Islet precursor cell (in vitro differentiated cells): ENCODE results near the gene COL13A1.
A peak's percentile ranks its signal among the peaks of the same experiment; 100 is the strongest.

ENCODE experiments used
- DNase-seq: peaks from one replicate; pipeline ENCODE4 v3.0.0-alpha.2; 2018

Gene COL13A1

GRCh38 chr10:69913606-69914382 lies 112.1 kb downstream of the COL13A1 start:
- DNase-seq, result no peak

- peak; percentile 77 for DNase-seq
These were observed 112.9 kb downstream of the COL13A1 start for GRCh38 chr10:69914398-69915214.

- DNase-seq, result no peak
These were observed 113.5 kb downstream of the COL13A1 start for GRCh38 chr10:69915215-69915560.

DNA sequence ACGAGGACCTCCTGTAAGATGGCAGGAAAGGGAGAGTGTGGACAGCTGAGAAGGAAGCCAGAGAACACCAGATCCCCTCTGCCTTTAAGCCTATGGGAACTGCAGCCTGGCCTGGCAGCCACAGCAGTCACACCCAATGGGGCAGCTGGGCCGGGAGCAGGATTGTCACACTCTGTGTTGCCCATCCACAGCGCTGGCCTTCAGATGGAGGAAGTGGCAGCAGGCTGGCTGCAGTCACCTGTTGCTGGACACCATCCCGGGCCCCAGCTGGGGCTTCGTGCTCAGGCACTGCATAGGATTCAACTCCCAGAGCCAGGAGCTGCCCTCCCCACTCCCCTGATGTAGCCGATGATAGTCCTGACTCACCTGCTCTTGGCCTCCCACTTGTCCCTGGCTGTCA lies 114.4 kb downstream of the COL13A1 start:
- DNase-seq, result no peak

- DNase-seq, result no peak
These were observed 116.3 kb downstream of the COL13A1 start for GRCh38 chr10:69918036-69918435.

GRCh38 chr10:69919250-69919649 lies 117.5 kb downstream of the COL13A1 start:
- no peak for DNase-seq

DNA sequence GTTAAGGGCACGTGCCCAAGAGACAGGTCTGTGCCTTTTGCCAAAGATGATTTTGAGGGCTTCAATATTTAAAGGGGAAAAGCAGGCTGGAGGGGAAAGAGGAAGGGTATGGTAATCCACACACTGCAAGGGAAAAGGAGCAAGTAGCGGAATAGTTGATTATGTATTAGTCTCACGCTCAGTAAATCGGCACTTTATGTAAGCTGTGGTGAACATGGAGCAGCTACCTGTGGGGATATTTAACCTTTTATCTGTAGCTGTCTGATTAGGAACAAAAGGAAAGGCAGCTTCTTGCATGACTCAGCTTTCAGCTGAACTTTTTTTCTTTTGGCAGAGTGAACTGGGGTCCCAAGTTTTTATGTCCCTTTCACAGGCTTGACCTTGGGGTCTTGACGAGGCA lies 123.4 kb downstream of the COL13A1 start:
- DNase-seq, result no peak

DNA sequence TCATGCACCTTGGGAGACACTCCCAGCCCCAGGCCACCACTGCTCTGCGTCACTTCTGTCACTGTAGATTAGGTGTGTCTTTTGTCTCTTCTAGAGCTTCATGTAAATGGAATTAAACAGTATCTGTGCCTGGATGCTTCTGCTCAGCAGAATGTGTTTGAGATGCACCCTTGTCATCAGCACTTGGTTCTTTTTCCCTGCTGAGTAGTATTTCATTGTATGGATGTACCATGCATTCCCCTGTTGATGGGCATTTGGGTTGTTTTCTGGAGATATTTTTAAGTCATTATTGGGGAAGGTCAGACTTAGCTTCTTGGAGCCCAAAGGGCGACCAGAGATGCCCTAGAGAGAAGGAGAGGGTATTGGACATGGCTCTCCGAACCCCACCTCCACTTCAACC lies 126.6 kb downstream of the COL13A1 start:
- no peak for DNase-seq

DNA sequence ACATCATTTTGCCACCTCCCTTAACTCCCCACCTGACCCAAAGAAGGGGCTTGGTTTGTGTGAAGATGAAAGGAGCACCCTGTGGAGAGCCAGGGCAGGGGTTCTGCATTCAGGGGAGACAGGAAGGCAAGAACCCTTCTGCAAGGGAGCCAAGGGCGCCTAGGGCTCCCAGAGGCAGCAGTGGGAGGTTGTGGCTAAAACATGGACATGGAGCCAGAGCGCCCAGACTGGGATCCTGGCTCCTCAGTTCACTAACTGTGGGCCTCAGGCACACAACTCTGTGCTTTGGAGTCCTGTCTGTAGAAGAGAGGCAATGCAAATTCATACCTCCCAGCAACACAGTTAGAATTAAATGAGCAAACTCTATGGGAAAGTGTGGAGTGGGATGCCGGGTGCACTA lies 127.9 kb downstream of the COL13A1 start:
- no peak for DNase-seq

- DNase-seq, result no peak
These were observed 133.1 kb downstream of the COL13A1 start for GRCh38 chr10:69934768-69935167.

DNA sequence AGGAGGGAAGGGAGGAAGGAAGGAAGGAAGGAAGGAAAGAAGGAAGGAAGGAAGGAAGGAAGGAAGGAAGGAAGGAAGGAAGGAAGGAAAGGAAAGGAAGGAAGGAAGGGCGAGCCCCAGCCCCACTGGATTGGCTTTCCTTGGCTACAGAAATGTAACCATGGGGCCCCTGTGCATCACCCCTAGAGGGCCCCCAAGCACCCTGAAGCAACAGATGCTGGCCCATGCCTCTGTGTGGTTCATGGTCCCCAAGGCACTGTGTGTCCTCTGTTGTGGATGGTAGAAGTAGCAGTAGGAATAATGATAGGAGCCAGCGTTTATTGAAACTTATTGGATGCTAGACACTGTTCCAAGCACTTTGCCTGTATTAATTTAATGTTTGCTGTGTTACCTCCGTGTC lies 134.4 kb downstream of the COL13A1 start:
- no peak for DNase-seq

DNA sequence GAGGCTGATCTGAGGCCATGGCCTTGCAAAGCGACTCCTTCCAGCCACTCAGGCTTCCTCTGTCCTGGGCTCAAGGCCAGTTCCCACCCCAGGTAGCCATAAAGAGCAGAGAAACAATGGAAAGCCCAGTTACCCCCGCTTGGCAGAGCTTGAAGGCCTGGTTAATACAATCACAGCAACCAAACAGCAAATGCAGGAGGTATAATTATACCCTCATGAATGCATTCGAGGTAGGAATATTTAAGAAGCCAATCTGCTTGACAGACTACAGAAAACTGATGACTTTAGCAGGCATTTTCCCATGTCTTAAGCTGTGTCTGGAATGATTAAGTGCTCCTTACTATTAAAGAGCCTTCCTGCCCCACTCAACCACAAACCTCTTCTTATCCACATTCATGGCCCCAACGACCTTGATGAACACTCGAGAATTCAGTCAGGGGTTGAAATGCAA lies 136.9 kb downstream of the COL13A1 start:
- no peak for DNase-seq

DNA sequence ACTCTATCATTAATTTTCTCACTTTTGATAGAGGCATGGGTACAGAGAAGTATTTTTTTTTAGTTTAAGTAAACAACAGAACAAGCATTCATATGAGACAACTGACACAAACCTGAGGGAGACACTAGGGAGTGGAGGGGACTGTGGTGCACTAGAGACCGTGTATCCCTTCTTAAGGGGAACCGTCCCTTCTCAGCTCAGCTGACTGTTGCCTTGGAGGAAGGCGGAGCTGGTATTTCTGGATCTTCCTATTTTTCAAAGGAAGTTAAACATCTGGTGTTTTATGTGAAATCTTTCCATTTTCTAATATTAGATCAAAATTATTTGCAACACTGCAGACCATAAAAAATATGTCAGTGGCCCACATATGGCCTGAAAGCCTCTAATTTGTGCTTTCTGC lies 137.4 kb downstream of the COL13A1 start:
- DNase-seq, result no peak

- no peak for DNase-seq
These were observed 137.8 kb downstream of the COL13A1 start for GRCh38 chr10:69939481-69939880.

DNA sequence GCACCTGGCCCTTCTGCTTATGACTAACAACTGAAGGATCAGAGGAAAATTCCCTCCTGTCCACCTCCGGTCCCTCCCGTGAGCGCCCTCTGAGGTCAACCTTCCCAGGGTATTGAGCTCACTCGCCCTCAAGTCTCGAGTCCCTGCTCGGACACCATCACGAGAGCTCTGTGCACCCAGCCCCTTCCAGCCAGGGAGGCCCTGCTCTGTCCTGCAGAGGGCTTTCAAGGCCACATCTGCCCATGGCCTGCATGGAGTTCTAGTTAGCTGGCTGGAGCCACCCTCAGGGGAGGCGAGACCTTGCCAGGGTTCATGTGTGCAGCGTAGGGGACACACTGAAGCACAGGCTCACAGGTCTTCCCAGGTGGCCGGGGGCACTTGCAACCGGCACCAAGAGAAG lies 140.0 kb downstream of the COL13A1 start:
- DNase-seq, result no peak

DNA sequence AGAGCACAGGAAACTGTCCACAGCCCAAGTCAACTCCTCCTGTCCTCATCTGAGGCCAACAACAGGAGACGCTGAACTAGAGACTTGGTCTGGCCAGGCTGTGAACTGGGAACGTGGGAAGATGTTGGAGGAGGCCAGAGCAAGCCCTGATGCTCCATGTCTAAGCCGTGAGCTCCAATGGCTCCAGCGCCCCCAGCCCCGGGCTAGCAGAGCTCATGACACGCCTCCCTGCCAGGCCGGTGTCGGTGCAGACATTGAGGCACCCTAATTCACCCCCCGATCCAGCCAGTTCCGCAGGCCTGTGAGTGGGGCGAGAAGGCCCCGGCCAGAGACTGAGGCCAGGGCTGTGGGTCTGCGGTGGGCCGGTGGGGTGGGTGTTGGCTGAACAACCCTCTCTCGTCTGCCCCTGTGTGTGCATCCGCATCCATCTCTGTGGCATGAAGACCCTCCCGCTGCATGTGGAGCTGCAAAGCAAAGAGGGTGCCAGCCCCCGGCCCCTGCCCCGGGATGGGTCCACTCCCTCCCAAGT lies 141.7 kb downstream of the COL13A1 start:
- DNase-seq, result no peak

DNA sequence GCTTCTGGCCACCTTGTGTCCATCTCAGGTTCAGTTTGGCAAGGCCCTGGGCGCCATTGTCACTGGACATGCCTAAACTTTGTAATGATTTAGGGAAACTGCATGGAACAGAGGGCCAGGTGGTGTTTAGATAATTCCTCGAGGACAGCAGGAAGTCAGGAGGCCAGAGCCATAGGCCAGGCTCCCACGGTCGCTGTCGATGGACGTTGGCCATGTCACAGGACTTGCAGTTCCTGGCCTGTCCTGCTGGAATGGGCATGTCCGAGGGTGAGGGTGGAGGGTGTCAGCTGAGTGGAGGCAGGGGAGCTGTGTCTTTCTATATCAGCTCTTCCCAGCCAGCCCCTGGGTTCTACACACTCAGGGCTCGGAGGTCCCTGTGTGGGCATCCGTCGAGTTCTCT lies 143.1 kb downstream of the COL13A1 start:
- no peak for DNase-seq

DNA sequence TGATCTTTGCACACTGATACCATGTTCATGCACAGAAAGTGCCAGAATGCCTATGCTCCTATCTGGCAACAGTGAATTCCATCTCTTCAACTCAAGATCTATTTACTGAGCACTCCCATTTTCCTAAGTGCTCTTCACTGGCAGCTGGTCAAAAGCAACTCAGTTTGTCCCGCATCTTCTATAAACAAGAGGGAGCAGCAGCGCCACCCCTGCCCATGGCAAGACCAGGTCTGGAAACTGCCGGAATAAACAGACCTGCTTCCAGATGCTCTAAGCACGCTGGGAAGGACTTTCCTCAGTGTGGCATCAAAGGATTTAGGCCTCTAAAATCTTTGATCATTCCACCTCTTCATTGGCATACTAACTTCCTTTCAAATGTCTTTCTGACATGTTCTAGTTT lies 146.6 kb downstream of the COL13A1 start:
- no peak for DNase-seq

GRCh38 chr10:69949770-69950169 lies 148.1 kb downstream of the COL13A1 start:
- DNase-seq, result no peak

GRCh38 chr10:69951658-69952057 lies 150.0 kb downstream of the COL13A1 start:
- DNase-seq, result no peak

- DNase-seq, result no peak
These were observed 150.5 kb downstream of the COL13A1 start for GRCh38 chr10:69952069-69952800.

- DNase-seq, result no peak
These were observed 151.1 kb downstream of the COL13A1 start for GRCh38 chr10:69952821-69953221.

- no peak for DNase-seq
These were observed 152.1 kb downstream of the COL13A1 start for GRCh38 chr10:69953851-69954250.
